HG03439 (cell line): ENCODE data around the gene ANKRD66.
"Not testable (repeated sequence)": the region's sequence is repeated elsewhere in the genome, so short reads cannot be mapped to it uniquely, and the experiment has no call there.

Experiments
- ATAC-seq: cut with Tn5 transposase; IDR thresholded peaks from one replicate; pipeline ENCODE4 v1.9.1; 2021; ENCODE audit warnings: mild to moderate bottlenecking, moderate library complexity; ENCODE audit not compliant: unreplicated experiment

Gene ANKRD66

DNA sequence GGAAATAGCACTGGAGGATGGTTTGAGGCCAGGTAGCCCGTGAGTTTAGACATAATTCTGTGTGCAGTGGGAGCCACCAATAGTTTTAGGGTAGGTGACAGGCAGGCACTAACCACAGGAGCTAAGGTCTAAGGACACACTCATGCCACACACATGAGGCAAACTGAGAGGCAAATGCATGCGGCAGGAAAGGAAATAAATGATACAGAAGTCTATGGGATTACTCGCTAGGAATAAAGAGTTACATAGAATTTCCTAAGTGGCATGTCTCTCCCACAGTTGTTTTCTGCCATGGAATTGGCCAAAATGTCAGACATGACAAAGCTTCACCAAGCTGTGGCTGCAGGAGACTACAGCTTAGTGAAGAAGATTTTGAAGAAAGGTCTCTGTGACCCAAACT, 4.9 kb downstream of the ANKRD66 start:
- ATAC-seq: no peak

DNA sequence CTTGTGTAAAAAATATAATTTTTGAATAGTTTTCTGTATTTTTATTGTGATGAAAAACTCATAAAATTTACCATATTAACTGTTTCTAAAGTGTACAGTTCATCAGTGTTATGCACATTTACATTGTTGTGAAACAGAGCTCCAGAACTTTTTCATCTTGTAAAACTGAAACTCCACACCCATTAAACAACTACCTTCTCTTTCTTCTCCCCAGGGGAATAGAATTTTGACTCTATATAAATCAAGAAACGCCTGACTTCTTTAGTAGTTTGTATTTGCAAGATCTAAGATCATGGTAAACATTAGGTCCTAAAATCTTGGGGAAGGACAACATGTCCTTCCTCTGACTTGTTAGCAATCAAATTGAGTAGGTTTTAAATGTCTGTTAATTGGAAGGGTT, 9.1 kb downstream of the ANKRD66 start:
- no peak for ATAC-seq

DNA sequence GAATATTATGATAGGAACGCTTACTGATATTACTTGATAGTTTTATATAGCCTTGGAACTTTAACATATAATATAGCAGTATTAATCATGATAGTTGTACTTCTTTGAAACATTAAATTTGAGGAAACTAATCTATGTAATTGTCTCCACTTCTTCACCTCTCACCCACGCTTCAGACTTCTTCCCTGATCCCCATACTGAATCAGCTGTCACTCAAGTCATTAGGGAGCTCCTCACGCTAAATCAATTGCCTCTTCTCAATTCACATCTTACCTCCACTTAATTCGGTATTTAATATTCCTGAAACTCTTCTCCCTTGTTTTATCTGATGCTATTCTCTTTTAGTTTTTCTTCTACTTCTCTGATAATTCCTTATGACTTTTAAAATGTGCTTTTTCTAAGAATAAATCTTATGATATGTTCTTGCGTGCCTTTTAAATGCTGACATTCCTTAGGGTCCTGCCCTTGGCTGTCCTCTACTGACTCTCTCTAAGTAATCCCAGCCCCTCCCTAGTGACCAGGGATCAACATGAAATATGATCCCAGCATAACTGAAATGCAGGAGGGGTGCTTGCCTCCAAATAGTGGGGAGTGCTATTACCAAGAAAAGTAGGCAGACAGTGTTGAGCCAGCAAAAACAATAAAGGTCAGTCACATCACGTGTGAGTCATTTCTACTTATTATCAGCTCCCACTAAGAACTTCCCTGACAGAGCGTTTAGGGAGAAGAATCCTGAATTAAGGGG, 9.9 kb downstream of the ANKRD66 start:
- no peak for ATAC-seq

DNA sequence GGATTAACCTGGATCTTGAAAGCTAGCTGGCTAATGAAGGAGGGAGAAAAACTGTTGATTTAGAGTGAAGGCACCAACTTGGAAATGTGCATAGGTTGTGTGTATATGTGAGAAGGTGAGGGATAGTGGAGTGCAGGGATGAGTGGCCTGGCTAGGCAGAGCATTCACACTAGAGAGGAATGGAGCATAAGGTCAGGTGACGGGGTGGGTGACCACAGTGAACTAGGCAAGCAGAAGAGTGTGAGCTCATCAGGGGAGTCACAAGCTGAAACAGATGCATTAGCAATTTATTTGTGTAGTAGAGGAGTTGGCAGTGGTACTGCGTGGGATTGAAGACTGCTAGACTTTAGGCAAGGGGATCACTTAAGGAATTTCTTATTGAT, 10.5 kb downstream of the ANKRD66 start:
- no peak for ATAC-seq

DNA sequence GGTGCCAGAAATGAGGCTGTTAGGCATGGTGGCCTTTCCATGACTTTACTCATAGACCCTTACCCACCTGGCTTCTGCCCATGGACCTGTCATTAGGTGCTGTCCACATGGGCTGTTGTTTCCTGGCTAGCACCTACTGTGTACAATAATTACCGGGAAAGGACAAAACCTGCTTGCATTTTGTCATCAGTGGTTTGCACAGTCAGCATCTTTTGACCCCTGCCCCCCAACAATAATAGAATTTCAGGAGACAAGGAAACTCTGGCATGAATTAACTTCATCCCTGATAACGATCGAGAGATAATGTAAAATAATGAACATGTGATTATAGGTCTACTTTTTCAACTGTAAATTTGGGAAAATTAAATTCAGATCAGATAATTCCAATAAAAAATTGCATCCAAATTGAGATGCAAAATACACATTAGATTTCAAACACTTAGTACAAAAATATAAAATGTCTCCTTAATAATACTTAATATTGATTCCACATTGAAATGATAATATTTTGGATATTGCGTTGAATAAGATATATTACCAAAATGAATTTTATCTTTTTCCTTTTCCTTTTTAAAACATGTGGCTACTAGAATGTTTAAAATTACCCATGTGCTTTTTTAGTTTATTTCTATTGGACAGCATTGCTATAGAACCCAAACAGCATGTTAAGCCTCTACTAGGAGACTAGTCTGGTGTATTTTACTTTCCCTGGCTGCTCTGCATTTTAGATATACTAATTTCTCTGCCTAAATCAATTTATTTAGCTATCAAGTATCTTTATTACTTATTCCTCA, 12.4 kb downstream of the ANKRD66 start:
- no peak for ATAC-seq

DNA sequence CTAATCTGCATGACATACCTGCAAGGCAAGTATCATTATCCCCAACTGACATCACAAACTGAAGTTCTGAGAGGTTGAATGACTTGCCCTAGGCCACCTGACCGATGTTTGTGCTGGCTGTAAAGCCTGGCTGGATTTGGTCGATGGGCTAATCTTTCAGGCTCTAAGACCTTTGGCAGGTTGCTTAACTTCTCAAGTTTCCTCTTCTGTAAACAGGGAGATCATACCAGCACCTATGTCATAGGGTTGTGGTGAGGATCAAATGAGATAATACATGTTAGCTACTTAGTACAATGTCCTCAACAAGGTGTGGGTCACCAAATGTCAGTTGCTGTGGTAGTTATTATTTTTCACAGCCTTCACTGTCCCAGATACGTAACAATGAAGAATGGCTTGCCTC, 14.2 kb downstream of the ANKRD66 start:
- no peak for ATAC-seq

DNA sequence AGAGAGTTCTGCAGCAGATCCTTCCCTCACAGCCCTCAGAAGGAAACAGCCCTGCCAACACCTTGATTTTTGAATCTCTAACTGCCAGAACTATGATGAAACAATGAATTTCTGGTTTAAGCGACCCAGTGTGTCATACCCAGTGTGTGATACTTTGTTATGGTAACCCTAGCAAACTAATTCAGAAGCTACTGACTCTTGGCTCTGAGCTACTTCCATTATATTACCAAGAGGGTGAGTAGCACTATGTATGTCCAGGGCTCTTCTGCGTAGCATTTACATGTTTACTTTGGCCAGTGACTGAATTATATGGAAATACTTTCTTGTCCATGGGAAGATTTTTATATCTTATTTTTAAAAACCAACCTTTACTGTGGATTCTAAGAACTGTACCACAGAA, 16.7 kb downstream of the ANKRD66 start:
- no peak for ATAC-seq

DNA sequence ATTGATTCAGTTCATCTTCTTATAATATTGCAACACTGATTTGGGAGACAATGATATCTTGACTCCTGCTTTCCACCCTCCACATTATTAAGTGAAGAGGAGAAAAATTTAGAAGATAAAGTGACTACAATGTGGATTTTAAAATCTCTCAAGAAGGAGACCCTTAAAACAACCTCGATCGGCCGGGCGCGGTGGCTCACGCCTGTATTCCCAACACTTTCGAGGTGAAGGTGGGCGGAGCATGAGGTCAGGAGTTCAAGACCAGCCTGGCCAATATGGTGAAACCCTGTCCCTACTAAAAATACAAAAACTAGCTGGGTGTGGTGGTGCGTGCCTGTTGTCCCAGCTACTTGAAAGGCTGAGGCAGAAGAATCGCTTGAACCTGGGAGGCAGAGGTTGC, 17.5 kb downstream of the ANKRD66 start:
- ATAC-seq: not testable (repeated sequence)

DNA sequence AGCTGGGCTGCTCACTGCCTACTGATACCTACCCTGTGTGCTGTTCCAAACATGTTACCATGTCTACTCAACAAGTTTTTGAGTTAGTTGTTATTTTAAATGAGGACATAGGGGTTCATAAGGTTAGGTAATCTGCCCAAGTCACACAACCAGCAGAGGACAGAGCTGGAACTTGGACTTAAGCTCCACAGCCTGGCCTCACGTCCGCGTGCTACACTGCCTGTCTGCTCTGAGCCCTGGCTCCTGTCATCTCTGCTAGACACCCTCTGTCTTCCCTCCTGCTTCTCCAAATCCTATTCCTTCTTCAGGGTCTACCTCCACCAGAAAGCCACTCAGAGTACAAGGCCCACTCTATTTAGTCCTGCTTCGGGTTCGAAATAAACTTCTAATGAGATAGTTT, 18.2 kb downstream of the ANKRD66 start:
- ATAC-seq: no peak

DNA sequence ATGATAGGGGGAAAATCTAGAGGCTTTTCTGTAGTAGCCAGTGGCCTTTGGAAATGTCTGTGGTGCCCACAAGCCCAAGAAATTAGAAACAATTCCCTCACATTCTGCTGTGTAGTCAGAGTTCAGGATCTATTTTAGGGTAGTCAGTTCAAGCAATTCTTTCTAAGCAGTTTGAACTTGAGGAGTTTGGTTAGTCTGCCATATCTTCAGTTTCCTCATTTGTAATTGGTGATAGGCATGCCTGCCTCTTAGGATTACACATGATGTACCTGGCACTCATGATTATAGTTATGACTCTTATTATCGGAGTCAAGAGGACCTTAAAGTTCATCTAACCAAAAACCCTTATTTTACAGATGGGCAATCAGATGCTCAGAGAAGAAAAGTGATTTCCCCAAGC, 25.3 kb downstream of the ANKRD66 start:
- no peak for ATAC-seq

DNA sequence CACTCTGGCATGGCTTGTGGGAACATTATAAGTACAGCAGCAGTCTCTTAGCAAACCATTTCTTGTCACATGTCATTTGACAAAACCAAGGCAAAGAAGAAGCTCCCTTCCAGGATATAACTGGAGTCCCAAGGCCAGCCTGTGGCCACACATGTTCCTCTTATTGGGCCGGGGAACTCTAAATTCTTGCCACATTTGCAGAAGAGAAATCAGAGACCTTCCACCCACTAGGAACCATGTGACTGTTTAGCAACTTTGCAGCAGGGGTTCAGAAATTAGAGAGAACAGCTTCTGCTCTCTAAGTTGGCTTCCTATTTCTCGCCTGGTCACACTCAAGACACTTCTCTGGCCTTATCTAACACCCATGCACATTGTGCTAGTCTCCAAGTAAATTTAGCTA, 26.0 kb downstream of the ANKRD66 start:
- no peak for ATAC-seq

DNA sequence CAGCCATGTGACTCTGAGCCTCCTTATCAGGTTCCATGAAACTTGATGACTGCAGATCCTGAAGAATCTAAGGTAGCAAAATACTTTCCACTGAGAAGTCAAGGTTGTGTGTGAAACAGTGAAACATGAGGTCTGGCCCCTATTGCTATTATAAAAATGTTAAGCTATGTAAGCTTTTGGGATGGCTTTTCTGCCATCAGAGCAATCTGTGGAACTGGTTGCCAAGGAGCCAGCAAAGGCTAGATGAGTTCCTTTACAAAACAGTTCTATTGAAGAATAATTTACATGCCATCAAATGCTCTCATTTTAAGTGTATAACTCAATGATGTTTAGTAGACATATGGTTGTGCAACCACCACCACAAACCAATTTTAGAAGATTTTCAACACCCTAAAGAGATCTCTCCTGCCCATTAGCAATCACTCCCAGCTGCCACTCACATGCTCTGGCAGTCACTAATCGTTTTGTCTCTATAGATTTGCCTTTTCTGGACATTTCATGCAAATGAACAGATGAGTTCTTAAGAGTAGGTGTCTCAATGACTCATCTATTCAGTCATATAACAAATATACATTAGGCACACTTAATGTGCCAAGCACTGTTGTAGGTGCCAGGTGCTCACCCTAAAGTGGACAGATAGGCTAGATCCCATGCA, 26.6 kb downstream of the ANKRD66 start:
- ATAC-seq: no peak

DNA sequence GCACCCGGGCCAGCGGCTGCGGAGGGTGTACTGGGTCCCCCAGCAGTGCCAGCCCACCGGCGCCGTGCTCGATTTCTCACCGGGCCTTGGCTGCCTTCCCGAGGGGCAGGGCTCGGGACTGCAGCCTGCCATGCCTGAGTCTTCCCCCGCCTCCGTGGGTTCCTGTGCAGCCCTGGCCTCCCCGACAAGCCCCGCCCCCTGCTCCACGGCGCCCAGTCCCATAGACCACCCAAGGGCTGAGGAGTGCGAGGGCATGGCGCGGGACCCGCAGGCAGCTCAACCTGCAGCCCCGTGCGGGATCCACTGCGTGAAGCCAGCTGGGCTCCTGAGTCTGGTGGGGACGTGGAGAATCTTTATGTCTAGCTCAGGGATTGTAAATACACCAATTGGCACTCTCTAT, 28.0 kb downstream of the ANKRD66 start:
- not testable (repeated sequence) for ATAC-seq

DNA sequence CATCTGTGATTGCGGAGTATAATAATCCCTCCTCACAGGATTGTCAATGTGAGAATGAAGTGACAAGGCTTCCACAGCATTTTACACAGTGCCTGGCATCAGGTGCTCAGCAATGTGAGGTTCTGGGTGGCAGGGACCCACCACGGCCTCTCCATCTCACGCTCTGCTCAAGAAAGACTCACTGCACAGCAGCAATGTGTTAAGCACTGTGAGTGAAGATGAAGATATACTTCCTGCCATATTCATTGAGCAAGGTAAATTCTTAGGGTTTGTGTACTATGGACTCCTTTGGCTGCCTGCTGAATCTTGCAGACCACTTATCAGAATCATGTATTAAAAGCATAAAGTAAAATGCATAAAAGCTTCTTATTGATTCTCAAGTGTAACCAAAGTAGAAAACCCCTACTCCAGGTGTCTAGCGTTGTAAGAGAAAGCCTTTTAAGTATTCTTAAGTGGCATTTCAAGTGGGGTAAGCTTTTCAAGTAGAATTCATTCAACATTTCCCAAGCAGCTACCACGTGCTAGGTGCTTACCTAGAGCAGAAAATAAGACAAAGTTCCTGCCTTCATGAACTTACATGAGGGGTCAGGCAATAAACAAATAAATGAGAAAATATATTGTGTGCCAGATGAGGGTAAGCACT, 29.5 kb downstream of the ANKRD66 start:
- no peak for ATAC-seq

DNA sequence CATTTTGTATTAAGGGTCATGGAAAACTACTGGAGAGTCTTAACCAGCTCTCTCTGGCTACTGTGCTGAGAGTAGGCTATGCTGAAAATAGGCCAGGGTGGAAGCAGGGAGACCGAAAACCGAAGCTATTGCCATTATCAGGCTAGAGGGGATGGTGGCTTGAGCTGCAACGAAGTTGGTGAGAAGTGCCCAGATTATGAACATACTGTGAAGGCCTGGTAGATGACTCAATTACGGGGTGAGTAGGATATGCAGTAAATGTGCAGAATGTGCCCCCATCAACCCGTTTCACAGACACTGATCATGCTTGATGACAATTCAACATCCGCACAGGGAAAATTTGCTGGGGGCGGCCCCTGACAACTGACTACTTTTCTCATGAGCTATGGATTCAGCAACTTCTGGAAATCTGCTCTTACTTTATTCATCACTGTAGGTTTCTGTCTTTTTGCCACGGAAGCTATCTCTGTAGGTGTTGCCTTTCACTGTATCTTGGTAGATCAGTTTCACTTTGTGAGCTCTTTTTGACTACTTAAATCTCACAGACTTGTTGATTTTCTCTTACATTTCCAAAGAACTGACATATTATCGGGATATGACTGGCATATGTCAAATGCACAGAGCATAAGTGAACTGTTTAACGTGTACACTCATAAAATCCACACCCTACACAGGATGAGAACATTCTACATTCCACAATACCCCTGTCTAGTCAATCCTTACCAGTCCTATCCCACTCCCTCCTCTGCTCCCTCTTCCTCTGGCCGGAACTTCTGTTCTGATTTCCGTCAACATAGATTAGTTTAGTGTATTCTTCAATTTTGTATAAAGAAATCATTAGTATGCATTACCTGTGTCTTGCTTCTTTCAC, 31.0 kb downstream of the ANKRD66 start:
- no peak for ATAC-seq

DNA sequence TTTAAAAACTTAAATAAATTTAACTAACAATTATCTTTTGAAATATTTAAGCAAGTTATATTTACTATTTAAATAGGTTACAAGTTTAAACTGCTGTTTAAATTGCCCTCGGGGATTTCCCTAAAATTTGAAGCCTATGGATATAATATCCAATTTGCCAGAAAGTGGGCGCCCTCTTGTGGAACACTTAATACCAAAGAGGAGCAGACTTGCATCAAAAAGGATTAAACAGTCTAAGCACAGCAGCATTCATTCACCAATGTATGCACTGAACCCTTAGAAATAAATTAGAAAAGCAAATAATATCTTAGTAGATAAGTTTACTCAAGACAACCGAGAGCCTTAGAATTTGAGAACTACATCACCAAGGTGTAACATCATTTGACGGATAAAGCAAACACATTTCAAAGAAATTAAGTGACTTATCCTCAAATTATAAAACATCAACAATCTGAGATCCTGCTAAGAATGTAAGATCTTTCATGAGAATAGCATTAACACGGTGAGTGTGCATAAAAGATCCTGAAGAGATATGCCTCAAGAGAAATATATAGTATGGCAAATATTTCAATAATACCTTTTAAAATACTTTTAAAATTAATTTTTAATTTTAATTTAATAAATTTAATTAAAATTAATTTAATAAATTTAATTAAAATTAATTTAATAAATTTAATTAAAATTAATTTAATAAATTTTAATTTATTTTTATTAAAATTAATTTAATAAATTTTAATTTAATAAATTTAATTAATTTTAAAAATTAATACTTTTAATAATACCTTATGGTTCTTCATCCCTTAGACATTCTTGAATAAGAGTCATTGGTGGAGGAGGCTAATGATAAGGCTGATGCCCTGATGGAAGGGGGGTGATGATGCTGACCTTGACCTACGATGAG, 35.0 kb downstream of the ANKRD66 start:
- no peak for ATAC-seq

DNA sequence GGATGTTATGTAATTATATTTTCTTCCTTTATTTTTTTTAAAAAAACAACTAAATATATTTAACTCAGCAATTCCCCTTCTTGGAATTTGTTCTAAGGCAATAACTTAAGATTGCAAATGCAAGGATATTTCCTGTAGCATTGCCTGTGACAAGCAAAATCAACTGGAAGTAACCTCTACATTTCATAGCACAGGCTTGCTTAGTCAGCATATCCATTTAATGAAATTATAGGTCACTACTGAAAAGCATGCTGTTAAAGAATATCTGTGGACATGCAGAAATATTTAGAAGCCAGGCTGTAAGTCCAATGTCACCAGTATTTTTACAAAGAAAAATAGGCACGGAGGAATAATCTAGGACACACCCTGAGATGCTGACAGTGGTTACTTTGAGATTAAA, 37.8 kb downstream of the ANKRD66 start:
- no peak for ATAC-seq

DNA sequence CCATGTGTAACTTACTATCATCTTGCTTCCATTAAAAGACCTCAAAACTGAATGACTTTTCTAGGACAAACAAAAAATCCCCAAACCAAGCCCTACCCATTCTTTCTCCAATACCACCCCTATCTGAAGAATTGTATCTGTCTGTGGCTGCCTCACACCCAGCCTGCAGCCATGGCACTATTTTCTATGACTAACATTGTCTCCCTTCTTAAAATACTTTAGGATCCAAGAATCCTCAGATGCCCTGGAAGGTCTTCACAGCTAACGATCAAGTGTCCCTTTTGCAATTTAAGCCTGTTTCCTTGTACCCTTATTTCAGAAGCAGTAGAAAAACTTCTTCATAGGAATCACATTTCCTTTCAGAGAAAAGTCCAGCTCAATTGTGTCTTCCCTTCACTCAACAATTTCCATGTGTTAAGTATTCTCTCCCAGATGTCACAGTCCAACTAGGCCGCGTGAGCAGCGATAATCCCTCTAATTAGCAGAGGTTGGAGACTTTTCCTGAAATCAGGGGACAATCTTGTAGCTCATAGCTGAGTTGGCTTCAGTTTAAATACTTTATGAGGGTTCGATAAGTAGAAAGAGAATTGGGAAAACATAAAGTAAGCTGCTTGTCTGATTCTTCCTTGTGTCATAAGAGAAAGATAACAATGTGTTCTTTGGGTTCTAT, 41.3 kb downstream of the ANKRD66 start:
- no peak for ATAC-seq

DNA sequence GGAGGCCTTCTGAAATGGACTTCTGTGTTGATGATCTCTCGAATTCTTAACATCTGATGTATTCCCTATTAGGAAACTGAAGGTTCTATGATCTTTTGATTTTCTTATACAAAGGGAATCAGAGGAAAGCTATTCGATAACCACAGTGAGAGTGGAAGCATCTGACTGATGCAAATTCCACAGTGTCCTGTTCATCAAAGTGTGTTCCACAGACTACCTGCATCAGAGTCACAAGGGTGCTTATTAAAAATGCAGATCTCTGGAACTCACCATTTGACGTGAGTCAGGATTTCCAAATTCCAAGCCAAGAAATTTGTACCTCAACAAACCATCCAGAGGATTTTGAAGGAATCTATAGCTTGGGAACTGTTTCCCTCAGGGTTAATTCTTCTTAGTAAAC, 42.1 kb downstream of the ANKRD66 start:
- ATAC-seq: no peak
